HL-60/S4 (cell line): ENCODE results near the gene ANKRD53.
"Not testable (repeated sequence)": the region's sequence is repeated elsewhere in the genome, so short reads cannot be mapped to it uniquely, and the experiment has no call there.

Experiments used
- in situ Hi-C: fragments of 300-500 bp; cut with MboI; formaldehyde crosslinking; loops from 2 replicates; pipeline ENCODE4 v1.14.3; 2022; ENCODE audit warnings: low sequenced_read_pairs

ANKRD53 gene

GRCh38 chr2:71003966-71004755 lies 25.7 kb downstream of the ANKRD53 start:
- in situ Hi-C loops = no loop called here

DNA sequence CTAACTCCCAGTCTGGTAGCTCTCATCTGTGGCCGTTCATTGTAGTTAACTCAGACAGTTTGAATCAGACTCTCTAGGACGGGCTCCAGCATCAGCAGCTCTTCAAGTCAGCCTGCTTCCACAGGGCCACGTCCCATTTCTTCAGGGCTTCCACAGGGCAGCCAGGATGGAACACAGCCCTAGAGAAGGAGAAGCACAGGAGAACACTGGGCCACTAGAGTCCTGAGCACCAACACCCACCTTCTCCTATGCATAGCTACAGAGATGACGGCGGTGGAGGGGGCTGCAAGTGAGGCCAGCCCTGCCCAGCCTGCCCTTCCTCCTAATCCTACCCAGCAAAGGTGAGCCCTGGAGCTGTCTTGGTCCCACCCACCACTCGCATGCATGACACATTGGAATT lies 26.4 kb downstream of the ANKRD53 start:
- in situ Hi-C loops = no loop called here

GRCh38 chr2:71005271-71006202 lies 27.1 kb downstream of the ANKRD53 start:
- in situ Hi-C loops = no loop called here

GRCh38 chr2:71006323-71006722 lies 27.9 kb downstream of the ANKRD53 start:
- in situ Hi-C loops = no loop called here

- in situ Hi-C loops = no loop called here
Observed at GRCh38 chr2:71006955-71007799, 28.7 kb downstream of the ANKRD53 start.

DNA sequence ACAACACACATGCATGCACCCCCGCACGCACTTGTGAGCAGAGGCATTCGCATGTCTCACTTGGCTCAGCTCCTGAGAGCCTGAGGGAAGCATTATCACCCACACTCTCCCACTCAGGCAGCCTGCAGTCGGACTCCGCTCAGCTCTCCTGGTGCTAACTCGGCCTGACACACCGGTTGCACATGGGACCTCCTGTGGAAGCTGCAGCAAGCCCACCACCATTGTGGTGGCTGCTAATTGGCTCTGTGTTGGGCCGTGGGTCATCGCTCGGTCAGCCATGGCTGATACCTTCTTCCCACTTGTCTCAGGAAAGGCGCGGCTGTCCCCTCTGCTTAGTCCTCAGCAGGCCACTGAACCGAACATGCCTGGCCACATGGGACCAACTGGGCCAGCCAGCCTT lies 29.9 kb downstream of the ANKRD53 start:
- in situ Hi-C loops = no loop called here

DNA sequence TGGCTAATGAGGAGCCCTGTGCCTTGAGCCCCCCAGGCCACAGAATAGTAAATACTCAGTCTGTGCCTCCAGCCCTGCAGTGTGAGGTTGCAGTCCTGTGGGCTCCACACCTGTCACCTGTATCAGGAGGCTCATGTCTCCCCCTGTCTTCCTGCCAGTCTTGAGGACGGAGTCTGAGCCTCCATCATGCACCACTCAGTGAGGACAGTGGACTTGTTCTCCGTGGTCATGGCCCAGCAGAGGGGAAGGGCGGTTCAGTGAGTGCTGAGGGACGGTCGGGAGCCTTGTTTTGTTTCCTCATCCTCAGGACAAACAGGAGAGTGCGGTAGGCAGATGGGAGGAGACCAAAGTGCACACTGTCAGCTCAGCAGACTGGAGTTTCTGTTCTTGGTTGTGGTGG lies 33.4 kb downstream of the ANKRD53 start:
- in situ Hi-C loops = not testable (repeated sequence)

DNA sequence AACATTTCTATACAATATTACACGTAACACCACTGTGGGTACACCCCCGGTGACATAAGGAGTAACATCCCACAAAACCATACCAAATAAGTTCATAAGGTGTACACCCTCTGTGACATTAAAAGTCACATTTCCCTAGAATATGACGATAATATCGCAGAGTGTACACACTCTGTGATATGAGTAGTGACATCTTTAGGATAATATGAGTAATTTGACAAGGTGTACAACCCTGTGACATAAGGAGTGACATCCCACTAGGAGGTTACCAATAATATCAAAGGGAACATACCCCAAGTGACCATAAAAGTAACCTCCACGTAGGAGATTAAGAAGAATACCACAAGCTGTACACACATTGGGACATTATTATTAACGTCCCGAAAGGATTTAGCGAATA lies 40.2 kb downstream of the ANKRD53 start:
- in situ Hi-C loops = no loop called here

DNA sequence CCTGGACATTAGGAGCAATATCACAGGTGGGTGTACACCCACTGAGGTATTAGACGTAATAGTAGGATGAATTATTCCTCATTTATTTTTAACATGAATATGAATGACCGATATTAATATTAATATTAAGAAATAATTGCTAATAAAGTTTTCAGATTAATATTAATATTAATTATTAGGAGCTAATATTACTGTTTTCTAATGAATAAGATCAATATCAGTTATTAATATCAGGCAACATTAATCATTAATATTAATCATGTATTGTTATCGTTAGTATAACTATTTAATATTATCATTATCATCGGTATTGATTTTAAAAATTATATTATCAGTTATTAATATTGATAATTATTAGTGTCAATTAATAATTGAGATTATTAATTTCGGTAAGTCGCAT lies 41.6 kb downstream of the ANKRD53 start:
- in situ Hi-C loops = not testable (repeated sequence)

- in situ Hi-C loops = not testable (repeated sequence)
Observed at GRCh38 chr2:71021394-71021793, 43.0 kb downstream of the ANKRD53 start.

GRCh38 chr2:71023553-71024243 lies 45.3 kb downstream of the ANKRD53 start:
- in situ Hi-C loops = not testable (repeated sequence)
